ENCODE results near the gene ALAS2. TPM values are rescaled to one million over a fixed set of nuclear protein-coding genes. Genes with fewer than 3 reads are reported as not detected.

The ALAS2 gene
- total and polyA plus RNA-seq, 2 of the 8 experiments (the other 6 are each of a cell fraction or from before 2014, with no cell fraction given), result 0.27 to 0.32 TPM

GRCh38 chrX:55005256-55005655 is 25.5 kb downstream of the ALAS2 start (continued):
- TF ChIP-seq CHD1 (IDR thresholded peaks at IDR 0.05; ENCODE audit: low read depth, low read length) (no peak), E2F6 (IDR thresholded peaks at IDR 0.05) (no peak), KDM4A (IDR thresholded peaks at IDR 0.05; ENCODE audit: low read depth, low read length, severe bottlenecking) (no peak)
